GM21526 (cell line): ENCODE measurements around the gene SH3BGRL2.

Experiments
- ATAC-seq: cut with Tn5 transposase; IDR thresholded peaks from one replicate; pipeline ENCODE4 v1.9.1; 2021; ENCODE audit warnings: moderate library complexity; ENCODE audit not compliant: unreplicated experiment, low FRiP score

Gene SH3BGRL2

GRCh38 chr6:79687759-79688158 is 56.6 kb downstream of the SH3BGRL2 start:
- no peak for ATAC-seq

GRCh38 chr6:79694156-79694555 is 63.0 kb downstream of the SH3BGRL2 start:
- ATAC-seq = no peak

GRCh38 chr6:79694623-79695343 is 63.7 kb downstream of the SH3BGRL2 start:
- no peak for ATAC-seq

GRCh38 chr6:79697430-79697829 is 66.3 kb downstream of the SH3BGRL2 start:
- ATAC-seq = no peak

GRCh38 chr6:79699606-79700005 is 68.5 kb downstream of the SH3BGRL2 start:
- ATAC-seq = no peak

- ATAC-seq = no peak
Observed at GRCh38 chr6:79702691-79703090, 71.6 kb downstream of the SH3BGRL2 start.

GRCh38 chr6:79704200-79704599 is 73.1 kb downstream of the SH3BGRL2 start:
- no peak for ATAC-seq

GRCh38 chr6:79705456-79705995 is 74.4 kb downstream of the SH3BGRL2 start:
- no peak for ATAC-seq

- no peak for ATAC-seq
Observed at GRCh38 chr6:79706527-79706926, 75.4 kb downstream of the SH3BGRL2 start.

GRCh38 chr6:79707621-79708020 is 76.5 kb downstream of the SH3BGRL2 start:
- ATAC-seq = no peak

- ATAC-seq = no peak
Observed at GRCh38 chr6:79708095-79708791, 77.1 kb downstream of the SH3BGRL2 start.

- ATAC-seq = no peak
Observed at GRCh38 chr6:79710127-79710526, 79.0 kb downstream of the SH3BGRL2 start.

- ATAC-seq = no peak
Observed at GRCh38 chr6:79711167-79711566, 80.0 kb downstream of the SH3BGRL2 start.

GRCh38 chr6:79712144-79712543 is 81.0 kb downstream of the SH3BGRL2 start:
- no peak for ATAC-seq

GRCh38 chr6:79712616-79713135 is 81.5 kb downstream of the SH3BGRL2 start:
- no peak for ATAC-seq

GRCh38 chr6:79713701-79714322 is 82.7 kb downstream of the SH3BGRL2 start:
- peak; percentile 78 for ATAC-seq

- ATAC-seq = no peak
Observed at GRCh38 chr6:79717989-79718388, 86.9 kb downstream of the SH3BGRL2 start.

- ATAC-seq = no peak
Observed at GRCh38 chr6:79718509-79719247, 87.5 kb downstream of the SH3BGRL2 start.

- no peak for ATAC-seq
Observed at GRCh38 chr6:79719248-79719960, 88.3 kb downstream of the SH3BGRL2 start.

- no peak for ATAC-seq
Observed at GRCh38 chr6:79724816-79725215, 93.7 kb downstream of the SH3BGRL2 start.
